Measurements from ENCODE around the gene ATP6V1G3. TPM values are rescaled to one million over a fixed set of nuclear protein-coding genes. Genes with fewer than 3 reads are reported as not detected.

Gene ATP6V1G3
- total RNA-seq, 4 donors from 2014 or later = not detected

DNA sequence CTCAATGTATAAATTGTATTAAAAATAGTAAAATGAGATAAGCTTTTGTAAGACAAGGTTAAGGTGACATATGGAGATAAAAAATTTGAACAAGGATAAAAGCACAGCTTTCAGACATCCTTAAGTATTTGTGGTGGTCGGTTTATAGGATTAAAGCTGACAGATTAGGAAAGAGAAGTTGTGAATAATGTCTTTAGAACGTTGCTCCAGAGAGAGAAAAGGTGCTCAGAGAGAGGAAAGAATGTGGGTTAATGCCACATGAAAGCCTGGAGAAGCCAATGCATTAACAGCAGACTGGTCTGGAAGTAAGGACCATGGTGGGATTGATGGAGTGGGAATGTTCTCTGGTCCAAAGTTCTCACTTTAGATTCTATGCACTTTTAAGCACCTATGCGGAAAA, 44.8 kb downstream of the ATP6V1G3 start:
- 46 to 58% methylated on average over 3 of the region's 3 CpGs for WGBS, 2 donors (ENCODE audit: low coverage in 1 of 2)
- no peak for ATAC-seq
- Histone ChIP-seq H3K27me3 (no peaks in the 10 kb centered on the region), H3K4me3 (no peak overlapping the region), H3K27ac (no peak overlapping the region), H3K4me1 (no peaks in the 10 kb centered on the region), H3K9me3 (no peaks in the 10 kb centered on the region), H3K36me3 (no peaks in the 10 kb centered on the region)
- TF ChIP-seq EP300 (IDR thresholded peaks at IDR 0.05) (no peak), POLR2A (IDR thresholded peaks at IDR 0.05) (no peak), POLR2AphosphoS5 (IDR thresholded peaks at IDR 0.05) (no peak)
- TF ChIP-seq, protein P1, sequence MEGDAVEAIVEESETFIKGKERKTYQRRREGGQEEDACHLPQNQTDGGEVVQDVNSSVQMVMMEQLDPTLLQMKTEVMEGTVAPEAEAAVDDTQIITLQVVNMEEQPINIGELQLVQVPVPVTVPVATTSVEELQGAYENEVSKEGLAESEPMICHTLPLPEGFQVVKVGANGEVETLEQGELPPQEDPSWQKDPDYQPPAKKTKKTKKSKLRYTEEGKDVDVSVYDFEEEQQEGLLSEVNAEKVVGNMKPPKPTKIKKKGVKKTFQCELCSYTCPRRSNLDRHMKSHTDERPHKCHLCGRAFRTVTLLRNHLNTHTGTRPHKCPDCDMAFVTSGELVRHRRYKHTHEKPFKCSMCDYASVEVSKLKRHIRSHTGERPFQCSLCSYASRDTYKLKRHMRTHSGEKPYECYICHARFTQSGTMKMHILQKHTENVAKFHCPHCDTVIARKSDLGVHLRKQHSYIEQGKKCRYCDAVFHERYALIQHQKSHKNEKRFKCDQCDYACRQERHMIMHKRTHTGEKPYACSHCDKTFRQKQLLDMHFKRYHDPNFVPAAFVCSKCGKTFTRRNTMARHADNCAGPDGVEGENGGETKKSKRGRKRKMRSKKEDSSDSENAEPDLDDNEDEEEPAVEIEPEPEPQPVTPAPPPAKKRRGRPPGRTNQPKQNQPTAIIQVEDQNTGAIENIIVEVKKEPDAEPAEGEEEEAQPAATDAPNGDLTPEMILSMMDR (IDR thresholded peaks at IDR 0.05) = no peak

DNA sequence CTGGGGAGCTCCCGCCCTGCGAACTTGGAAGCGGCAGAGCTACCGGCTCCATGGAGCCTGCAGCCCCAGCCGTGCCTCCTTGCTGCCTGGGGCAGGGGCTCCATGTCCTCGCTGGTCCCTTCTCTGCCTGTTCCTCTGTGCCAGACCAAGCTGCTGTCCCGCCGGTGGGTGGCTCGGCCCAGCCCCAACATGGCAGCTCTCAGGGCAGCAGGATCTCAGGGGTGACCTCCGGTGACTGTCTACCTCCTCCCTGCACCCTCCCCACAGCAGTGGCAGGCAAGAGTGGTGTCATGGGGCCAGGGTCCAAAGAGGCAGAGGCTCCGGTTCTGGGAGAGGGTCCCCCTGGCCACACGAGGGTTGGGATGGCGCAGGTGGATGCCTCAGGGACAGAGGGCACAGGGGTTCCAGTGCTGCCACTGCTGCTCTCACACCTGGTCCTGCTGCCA, 45.8 kb downstream of the ATP6V1G3 start:
- Histone ChIP-seq H3K36me3 (no peaks in the 10 kb centered on the region), H3K27ac (no peak overlapping the region), H3K9me3 (no peaks in the 10 kb centered on the region), H3K4me3 (no peak overlapping the region), H3K27me3 (no peaks in the 10 kb centered on the region), H3K4me1 (no peaks in the 10 kb centered on the region)
- ATAC-seq = no peak
- WGBS, 2 donors (ENCODE audit: low coverage in 1 of 2) = no CpG with 5 or more reads among the region's 13 CpGs
- TF ChIP-seq POLR2A (IDR thresholded peaks at IDR 0.05) (no peak), EP300 (IDR thresholded peaks at IDR 0.05) (no peak), POLR2AphosphoS5 (IDR thresholded peaks at IDR 0.05) (no peak)
- TF ChIP-seq, protein P1 (IDR thresholded peaks at IDR 0.05) = no peak

DNA sequence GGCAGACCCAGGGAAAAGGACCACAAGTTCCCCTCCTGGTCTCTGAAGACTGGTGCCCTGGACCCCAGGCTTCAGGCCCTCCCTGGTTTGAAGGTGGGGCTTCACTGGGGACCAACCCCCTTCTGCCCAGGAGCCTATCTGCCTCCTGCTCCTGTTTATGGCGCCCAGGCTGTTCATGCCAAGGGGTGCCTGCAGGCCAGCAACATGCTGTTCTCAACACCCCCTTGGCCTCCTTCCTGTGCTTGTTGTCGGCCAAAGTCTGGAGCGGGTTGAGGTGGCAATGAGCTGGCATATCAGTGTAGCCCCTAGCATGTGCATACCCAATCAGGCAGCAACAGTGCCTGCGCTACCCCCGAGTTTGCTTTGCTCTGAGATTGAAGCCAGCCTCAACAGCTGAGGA, 46.3 kb downstream of the ATP6V1G3 start:
- H3K36me3 ChIP-seq = no peaks in the 10 kb centered on the region
- no peak for ATAC-seq
- H3K27me3 ChIP-seq = no peaks in the 10 kb centered on the region
- no peak overlapping the region for H3K27ac ChIP-seq
- no CpG with 5 or more reads among the region's 5 CpGs for WGBS, 2 donors (ENCODE audit: low coverage in 1 of 2)
- TF ChIP-seq EP300 (IDR thresholded peaks at IDR 0.05) = no peak
- TF ChIP-seq, protein P1 (IDR thresholded peaks at IDR 0.05) = no peak
- no peak overlapping the region for H3K4me3 ChIP-seq
- H3K9me3 ChIP-seq = no peaks in the 10 kb centered on the region
- H3K4me1 ChIP-seq = no peaks in the 10 kb centered on the region

DNA sequence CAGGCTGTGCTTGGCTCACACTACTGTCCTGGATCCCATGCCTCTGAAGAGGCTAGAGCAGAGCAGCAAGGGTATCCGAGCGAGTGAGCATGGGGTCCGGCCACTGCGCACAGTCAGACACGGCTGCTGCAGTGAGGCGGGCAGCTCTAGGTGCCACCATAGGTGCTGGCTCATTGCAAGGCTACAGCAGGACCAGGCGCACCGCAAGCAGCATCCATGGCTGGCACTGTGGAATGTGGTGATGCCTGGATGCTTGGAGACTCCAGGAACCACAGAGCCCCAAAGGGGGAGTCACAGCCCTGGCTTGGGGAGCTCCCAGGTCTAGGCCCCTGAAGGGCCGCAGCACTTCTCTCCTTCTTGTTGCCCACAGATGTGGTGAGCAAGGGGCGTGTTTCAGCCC, 47.2 kb downstream of the ATP6V1G3 start:
- Histone ChIP-seq H3K4me3 (no peak overlapping the region), H3K27ac (no peak overlapping the region), H3K27me3 (no peaks in the 10 kb centered on the region), H3K36me3 (no peaks in the 10 kb centered on the region), H3K4me1 (no peaks in the 10 kb centered on the region), H3K9me3 (no peaks in the 10 kb centered on the region)
- ATAC-seq = no peak
- WGBS, 2 donors (ENCODE audit: low coverage in 1 of 2) = no CpG with 5 or more reads among the region's 10 CpGs
- TF ChIP-seq POLR2AphosphoS5 (IDR thresholded peaks at IDR 0.05) (no peak), POLR2A (IDR thresholded peaks at IDR 0.05) (no peak), EP300 (IDR thresholded peaks at IDR 0.05) (no peak)
- TF ChIP-seq, protein P1 (IDR thresholded peaks at IDR 0.05) = no peak

DNA sequence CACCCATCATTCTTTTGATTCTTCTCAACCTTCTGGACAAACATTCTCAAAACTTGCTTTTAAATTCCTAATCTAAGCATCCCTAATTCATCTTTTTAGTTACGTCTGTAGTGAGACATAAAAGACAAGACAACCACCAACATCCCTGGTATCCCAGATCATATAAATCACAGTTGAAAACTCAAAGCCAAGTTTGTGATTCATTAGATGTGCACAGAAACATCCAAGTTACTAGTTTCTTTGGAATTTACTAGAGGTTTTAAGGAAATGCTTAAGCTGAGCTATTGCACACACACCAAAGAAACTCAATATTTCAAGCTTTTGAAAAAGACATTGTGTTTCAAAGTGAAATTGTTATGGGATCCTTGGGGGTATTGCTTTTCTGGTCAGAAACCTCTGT, 47.6 kb downstream of the ATP6V1G3 start:
- no peak overlapping the region for H3K4me3 ChIP-seq
- TF ChIP-seq, protein P1 (IDR thresholded peaks at IDR 0.05) = no peak
- TF ChIP-seq POLR2AphosphoS5 (IDR thresholded peaks at IDR 0.05) = no peak
- TF ChIP-seq EP300 (IDR thresholded peaks at IDR 0.05) = no peak
- no peak for TF ChIP-seq POLR2A (IDR thresholded peaks at IDR 0.05)
- H3K9me3 ChIP-seq = no peaks in the 10 kb centered on the region
- H3K4me1 ChIP-seq = no peaks in the 10 kb centered on the region
- ATAC-seq = no peak
- H3K27ac ChIP-seq = no peak overlapping the region
- H3K36me3 ChIP-seq = no peaks in the 10 kb centered on the region
- no peaks in the 10 kb centered on the region for H3K27me3 ChIP-seq
- 48 to 55% methylated on average over 1 of the region's 1 CpG for WGBS, 2 donors (ENCODE audit: low coverage in 1 of 2)

Measured in gastroesophageal sphincter (tissue), 4 donors.